ENCODE results near the gene LIPF.
"Not testable (repeated sequence)": the region's sequence is repeated elsewhere in the genome, so short reads cannot be mapped to it uniquely, and the experiment has no call there.

The LIPF gene, protein sequence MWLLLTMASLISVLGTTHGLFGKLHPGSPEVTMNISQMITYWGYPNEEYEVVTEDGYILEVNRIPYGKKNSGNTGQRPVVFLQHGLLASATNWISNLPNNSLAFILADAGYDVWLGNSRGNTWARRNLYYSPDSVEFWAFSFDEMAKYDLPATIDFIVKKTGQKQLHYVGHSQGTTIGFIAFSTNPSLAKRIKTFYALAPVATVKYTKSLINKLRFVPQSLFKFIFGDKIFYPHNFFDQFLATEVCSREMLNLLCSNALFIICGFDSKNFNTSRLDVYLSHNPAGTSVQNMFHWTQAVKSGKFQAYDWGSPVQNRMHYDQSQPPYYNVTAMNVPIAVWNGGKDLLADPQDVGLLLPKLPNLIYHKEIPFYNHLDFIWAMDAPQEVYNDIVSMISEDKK

DNA sequence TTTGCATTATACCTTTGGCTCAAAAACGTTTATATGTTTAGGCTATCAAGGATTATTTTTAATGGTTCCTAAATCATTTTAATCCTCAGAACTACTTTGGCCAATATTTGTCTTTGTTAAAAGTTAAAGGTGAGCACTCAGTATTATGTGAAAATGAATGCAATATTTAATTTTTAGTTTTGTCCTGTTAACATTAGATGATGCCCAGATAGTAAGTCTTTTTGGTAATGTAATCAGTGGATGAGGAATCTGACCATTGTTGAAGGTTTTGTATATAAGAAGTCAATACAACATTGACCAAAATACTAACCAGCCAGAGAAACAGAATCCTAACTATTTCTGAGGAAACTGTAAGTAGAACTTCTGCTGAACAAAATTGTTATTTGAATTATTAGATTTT lies at the start of gene LIPF:
Gene LIPF (plus strand): TSS at position 301 of the 400 bp plus-strand sequence. CDS start 2,856 bp downstream, outside the sequence.
- no peak for DNase-seq (ENCODE audit: low read depth in 1 of 2, low spot score in 1 of 2)

DNA sequence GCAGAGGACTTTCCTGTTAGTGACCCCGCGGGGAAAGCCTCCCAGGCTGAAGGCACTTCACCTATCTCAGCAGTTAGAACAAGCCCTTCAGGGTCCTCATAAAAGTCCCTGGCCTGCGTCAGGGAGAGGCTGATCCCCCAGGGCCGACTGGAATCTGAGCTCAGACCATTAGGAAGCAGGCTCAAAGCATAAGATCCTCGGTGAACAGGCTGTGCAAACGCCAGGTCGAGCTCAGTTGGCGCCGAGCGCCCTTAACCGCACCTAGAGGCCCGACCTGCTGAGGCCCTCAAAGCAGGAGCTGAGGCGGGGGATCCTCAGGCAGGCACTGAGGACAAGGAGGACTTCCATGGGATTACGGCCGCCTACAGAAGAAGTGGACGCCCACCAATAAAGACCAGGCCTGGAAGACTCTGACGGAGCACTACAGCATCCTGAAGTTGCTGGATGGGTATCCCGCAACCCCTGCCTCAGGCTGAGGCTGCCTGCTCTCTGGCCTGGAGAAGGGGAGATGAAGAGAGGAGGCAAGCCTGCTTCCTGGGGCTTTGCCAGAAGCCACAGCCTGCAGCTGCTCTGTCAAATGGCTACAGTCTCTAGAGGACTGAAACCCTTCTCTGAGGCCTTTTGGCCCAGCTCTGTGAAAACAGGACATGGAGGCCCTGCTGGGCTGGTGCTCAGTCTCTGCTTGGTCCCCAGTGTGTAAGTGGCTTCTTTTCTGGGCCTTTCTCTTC lies 47.8 kb upstream of the LIPF start:
- DNase-seq (ENCODE audit: low read depth in 1 of 2, low spot score in 1 of 2) = no peak

DNA sequence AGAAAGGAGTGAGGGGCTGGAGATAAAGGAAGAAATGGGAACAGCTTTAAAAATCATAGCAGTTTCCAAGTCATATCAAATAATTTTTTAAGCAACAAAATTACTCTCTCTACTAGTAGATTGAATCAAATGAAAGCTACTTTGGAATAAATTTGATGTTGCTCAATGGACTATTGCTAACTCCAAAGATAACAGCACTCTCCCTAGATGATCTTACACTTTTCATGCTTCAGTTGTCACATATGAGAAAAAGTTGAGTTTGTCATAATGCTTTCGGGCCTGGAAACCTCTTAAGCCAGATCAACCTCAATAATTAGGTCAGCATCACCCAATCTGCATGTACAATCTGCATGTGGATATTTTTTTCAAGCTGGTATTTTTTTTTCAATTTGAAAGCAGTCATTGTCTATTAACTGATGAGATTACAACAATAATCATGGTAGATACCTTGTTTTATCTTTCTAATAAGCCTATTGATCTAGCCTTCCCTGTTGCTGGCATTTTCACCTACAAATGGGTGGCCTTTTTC lies 46.4 kb upstream of the LIPF start:
- DNase-seq (ENCODE audit: low read depth in 1 of 2, low spot score in 1 of 2) = no peak

DNA sequence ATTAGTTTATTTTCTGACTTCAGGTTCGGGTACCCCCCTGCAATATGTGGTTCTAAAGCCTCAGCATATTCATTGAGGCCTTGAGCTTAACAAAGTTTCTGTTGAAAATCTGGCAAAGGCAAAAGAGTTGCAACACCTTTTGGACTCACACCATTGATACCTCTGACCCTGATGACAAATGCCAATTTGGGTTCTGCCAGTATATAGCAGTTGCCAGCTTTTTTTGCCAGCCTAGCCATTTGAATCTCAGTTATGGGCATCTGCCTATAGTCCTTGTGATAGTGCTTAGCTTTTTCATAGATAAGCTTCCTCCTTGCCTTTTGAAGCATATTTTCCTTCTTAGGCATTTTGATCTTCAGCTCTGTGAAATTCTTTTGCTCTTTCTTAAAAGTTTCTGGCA lies 45.7 kb upstream of the LIPF start:
- no peak for DNase-seq (ENCODE audit: low read depth in 1 of 2, low spot score in 1 of 2)

DNA sequence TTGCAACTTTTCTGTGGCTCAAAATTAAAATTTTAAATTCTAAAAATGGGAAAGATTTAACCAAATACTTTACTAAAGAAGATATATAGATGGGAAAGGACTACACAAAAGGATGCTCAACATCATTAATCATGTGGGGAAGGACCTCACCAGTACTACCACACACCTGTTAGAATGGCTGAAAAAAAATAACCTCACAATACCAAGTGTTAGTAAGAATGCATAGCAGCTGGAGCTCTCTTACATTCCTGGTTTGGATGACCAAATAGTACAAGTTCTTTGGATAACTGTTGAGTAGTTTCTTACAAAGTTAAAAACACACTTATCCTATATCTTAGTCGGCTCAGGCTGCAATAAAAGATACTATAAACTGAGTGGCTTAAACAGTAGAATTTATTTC lies 43.8 kb upstream of the LIPF start:
- DNase-seq (ENCODE audit: low read depth in 1 of 2, low spot score in 1 of 2) = no peak

DNA sequence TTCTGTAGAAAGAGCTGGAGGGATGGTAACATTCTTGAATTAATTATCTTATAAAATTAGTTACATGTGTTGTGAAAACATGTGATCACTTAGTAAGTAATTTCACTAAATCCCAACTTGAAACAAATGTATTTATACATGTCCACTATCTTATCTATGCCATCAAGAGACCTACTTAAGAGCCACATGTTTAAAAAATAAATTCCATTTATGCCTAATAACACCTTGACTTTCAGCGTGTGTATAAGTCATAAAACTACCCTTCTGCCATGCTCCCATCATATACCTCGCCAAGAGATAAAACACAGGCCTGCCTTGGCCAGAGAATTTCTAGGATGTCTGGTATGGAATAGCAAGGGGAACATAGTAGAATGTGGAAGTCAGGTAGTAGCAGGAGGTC lies 40.4 kb upstream of the LIPF start:
- no peak for DNase-seq (ENCODE audit: low read depth in 1 of 2, low spot score in 1 of 2)

DNA sequence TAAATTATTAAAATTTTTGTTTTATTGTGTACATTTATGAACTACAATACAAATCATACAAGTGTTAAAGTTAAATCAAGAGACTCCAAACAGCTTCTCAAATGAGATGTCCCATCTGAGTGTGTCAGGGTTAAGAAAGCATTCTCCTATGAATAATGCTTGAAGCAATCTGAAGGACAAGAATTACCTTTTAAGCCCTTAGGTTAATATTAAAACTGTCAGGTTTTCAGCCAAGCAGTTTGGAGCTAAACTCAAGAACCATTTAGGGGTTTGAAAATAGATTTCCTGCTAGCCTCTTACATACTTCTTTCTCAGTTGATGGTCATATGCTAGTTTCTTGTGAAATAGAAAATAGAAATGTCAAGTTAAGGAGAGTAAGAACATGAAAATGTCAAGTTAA lies 39.4 kb upstream of the LIPF start:
- DNase-seq (ENCODE audit: low read depth in 1 of 2, low spot score in 1 of 2) = no peak

DNA sequence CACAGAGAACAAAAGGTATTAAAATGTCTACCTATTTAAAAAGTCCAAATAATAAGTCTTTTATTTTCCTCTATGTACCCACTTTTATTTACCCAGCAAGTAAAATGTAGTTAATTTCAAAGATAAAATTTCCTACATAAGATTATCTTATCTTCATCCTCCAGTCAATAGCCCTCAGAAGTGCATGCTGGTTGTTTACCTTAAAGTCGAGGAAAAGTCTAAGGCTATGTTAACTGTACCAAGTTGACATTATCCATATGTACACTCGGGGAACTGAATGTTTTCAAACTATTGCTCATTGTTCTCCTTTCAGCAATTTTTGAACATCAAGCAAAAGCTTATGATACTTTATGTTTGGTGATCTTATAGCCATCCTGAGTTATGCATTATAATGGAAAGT lies 24.1 kb upstream of the LIPF start:
- no peak for DNase-seq (ENCODE audit: low read depth in 1 of 2, low spot score in 1 of 2)

DNA sequence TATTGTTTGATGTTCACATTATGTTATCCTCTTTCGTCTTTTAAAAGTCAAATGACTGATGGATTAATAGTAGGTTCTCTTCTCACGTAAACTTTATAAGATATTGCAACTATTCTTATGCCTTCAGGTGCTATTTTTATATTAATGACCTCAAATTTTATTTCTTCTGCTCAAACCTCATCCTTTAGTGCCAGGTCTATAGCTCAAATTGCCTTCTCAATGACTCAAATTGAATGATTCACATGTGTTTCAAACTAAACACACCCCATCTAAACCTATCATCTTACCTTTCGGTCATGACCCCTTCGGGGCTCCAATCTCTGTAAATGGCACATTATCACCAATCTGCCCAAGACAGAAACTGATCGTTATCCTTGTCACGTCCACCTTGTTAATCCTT lies 22.0 kb upstream of the LIPF start:
- no peak for DNase-seq (ENCODE audit: low read depth in 1 of 2, low spot score in 1 of 2)

DNA sequence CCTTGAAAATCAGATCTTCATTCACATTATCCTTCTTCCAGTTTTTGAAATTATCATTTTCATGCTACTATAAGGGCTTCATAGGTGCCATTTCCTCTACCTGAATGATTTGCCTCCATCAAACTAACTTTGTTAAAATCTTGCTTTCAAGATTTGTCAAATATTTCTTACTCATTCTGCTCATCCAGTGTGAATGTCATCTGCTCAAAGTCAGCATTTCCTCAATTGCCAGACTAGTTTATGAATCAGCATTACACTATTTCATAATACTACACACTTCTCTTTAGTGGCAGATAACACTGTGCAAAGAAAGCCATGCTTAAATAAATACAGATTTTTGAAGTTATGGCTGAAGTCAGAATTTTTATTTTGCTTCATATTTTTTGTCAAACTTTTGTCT lies 21.3 kb upstream of the LIPF start:
- no peak for DNase-seq (ENCODE audit: low read depth in 1 of 2, low spot score in 1 of 2)

DNA sequence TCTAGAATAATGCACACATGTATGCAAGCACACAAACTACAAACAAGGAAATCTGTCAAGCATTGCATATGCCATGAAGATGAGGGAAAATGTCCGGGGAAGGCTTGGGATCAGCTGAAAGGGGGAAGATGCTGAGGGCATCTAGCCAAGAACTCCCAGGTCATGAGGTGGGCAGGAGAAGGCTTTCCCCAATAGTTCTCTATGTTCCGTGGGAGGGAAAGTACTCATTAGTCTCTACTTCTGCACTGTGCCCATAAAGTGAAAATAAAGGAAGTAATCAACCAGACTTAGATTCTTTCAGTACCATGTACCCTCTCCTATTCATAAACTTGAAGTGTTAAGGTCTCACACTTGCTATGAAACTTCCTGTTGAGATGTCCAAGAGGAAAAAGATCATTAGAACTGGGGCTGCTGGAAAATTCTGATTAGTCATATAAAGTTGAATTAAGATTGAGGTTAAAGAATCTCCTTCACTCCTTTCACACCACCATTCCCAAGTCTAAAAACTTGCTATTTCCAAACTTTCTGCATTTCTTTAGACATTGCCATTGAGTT lies 17.1 kb upstream of the LIPF start:
- DNase-seq (ENCODE audit: low read depth in 1 of 2, low spot score in 1 of 2) = no peak

DNA sequence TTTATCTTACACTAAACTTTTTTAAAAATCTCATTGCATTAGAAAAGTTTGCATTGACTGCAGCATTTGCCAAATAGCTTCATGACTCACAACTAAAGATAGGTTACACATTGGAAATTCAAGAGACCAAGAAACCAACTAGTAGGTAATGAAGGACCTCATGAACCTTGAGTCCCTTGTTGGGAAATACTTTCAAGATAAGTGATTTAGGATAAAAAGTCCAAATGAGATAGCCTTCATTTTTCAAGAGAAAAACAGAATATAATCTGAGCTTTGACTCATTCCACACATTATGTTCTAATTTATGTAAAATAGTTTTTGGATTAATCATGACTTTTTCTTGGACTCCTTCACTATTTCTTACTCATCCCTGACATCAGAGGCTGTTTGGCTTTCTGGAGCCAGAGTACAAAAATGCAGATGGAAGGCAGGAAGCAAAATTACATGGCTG lies 13.1 kb upstream of the LIPF start:
- no peak for DNase-seq (ENCODE audit: low read depth in 1 of 2, low spot score in 1 of 2)

DNA sequence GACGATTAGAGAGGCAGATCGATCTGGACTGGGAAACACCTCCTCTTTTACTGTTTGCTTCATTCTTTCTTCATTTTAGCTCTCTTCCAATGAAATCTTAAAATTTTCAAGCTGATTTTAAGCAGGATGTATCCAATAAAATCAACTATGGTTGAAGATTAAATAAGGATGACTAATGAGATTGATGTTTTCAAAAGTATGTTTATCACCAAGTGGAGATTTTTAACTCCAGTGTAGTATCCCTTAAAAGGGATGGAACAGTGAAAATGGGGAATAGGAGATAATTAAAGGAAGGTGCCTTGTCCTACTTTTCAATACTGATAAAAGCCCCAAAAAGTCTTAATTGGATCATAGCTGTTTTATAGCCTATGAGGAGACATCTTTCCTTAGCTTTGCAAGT lies 11.6 kb upstream of the LIPF start:
- no peak for DNase-seq (ENCODE audit: low read depth in 1 of 2, low spot score in 1 of 2)

DNA sequence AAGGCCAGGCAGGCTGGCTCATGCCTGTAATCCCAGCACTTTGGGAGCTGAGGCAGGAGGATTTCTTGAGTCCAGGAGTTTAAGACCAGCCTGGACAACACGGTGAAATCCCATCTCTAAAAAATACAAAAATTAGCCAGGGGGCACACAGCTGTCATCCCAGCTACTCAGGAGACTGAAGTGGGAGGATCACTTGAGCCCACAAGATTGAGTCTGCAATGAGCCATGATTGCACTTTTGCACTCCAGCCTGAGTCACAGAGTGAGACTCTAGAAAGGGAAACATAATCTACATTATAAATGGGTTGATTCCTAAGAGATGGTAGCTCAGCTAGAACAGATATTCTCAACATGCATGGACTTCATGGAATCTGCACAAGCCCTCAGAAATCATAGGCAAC lies 6.3 kb upstream of the LIPF start:
- DNase-seq (ENCODE audit: low read depth in 1 of 2, low spot score in 1 of 2) = no peak

DNA sequence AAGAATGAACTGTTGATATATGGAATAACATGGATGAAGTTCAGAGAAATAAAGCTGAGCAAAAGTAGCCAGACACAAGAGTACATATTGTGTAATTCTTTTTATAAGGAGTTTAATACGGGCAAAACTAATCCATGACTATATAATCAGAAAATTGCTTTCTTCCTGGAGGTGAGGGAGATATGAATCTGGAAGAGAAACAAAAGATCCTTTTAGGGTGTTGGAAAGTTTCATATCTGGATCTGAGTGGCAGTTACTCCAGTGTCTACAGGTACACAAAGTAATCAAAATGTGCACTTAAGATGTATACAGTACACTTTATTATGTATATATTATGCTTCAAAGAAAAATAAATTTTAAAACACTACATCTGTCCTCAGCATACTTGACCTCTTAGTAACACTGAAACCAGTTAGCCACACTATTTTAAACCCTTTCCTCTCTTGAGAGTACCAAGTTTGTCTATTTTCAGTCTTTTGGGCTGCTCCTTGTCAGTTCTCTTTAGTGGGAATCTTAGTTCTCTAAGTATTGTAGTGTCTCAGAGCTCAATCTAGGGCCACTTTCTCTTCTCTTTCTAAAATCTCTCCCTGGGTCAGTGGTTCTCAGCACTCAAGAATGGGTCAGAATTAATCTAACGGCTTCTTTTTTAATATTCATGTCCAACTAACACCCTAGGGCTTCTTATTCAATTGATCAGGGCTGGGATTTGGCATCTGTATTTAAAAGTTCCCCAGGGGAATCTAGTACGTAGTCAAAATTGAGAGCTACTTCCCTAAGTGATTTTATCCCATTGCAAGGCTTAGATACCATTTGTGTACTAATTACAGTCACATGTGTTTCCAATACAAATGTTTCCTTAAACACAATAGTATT lies 4.3 kb upstream of the LIPF start:
- DNase-seq (ENCODE audit: low read depth in 1 of 2, low spot score in 1 of 2) = no peak

DNA sequence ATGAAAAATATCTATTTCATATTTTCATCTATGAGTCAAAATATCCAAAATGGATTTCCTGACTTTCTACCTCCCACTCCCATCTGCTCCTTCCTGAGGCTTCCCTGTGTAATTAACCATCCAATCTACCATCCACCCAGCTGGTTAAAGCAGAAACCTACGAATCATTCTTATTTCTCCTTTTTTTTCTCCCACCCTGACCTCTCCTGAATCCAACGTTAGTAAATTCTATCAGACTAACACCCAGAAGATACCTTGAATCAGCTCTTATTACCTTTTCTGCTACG lies 3.7 kb upstream of the LIPF start:
- DNase-seq (ENCODE audit: low read depth in 1 of 2, low spot score in 1 of 2) = no peak

DNA sequence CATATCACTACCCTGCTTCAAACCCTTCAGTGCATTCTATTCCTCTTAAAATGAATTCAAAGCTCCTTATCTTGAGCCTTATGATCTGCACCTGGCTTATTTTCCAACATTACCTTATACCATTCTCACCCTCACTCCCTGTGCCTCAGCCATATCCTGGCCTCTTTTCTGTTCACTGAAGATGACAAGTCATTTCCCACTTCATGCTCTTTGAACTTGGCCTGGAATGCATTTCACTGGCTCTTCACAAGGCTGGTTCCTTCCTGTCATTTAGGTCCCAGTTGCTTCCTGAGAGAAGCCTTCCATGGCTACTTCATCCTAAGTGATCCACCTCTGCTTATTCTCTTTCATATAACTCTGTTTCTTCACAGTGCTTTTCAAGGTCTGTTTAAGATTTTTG lies 3.2 kb upstream of the LIPF start:
- DNase-seq (ENCODE audit: low read depth in 1 of 2, low spot score in 1 of 2) = no peak

DNA sequence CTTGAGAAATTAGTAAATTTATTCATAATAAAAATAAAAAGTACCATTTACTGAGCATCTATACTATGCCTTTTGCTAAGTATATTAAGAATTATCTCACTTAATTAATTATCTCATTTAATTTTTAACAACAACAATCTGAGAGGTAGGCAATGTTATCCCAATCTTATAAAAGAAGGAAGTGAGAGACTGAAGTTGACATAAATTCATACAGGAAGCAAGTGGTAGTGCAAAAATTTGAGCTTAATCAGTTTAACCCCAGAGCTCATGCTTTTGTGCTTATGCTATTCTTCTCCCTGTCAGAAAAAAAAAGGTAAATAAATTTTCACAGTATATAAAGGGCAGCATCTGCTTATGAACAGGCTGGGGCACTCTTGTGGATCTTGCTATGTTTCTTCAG lies 2.7 kb upstream of the LIPF start:
- no peak for DNase-seq (ENCODE audit: low read depth in 1 of 2, low spot score in 1 of 2)

DNA sequence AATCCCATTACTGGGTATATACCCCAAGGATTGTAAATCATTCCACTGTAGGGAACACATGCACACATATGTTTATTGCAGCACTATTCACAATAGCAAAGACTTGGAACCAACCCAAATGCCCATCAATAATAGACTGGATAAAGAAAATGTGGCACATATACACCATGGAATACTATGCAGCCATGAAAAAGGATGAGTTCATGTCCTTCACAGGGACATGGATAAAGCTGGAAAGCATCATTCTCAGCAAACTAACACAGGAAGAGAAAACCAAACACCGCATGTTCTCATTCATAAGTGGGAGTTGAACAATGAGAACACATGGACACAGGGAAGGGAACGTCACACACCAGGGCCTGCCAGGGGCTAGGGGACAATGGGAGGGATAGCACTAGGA lies 1.1 kb upstream of the LIPF start:
- not testable (repeated sequence) for DNase-seq (ENCODE audit: low read depth in 1 of 2, low spot score in 1 of 2)

DNA sequence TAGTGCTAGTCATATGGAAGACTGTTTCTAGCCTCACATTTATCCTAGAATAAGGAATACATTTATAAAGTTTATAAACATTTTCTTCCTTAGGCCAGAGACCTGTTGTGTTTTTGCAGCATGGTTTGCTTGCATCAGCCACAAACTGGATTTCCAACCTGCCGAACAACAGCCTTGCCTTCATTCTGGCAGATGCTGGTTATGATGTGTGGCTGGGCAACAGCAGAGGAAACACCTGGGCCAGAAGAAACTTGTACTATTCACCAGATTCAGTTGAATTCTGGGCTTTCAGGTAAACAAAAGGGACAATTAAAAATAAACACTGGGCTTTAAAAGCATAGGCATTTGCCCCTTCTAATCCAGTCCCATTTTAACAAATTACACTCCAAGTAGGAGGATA lies 4.2 kb downstream of the LIPF start:
- DNase-seq (ENCODE audit: low read depth in 1 of 2, low spot score in 1 of 2) = no peak

DNA sequence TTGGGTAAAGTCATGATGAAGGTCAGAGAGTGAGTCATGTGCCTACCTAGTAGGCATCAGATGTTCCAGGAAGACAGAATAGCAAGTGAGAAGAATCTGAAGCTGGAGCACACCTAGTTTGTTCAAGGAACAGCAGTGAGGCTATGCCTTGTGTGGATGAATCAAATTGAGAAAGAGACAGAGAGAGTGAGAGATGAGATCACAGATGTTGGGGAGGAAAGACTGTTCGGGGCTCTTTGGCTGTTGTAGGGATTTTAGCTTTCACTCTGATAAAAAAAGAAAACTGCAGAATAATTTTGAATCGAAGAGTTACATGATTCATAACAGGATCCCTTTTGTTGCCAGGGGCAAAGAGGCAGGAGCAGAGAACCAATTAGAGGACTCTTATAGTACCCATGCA lies 6.3 kb downstream of the LIPF start:
- DNase-seq (ENCODE audit: low read depth in 1 of 2, low spot score in 1 of 2) = no peak

Data from activated T-helper 1 cell treated with anti-CD3 and anti-CD28 coated beads, Interleukin-2, amount 50 U/mL, for 16 hours (primary cell).